ENCODE data around the gene MAP2K7. TPM values are rescaled to one million over a fixed set of nuclear protein-coding genes. Genes with fewer than 3 reads are reported as not detected.
"Not testable (repeated sequence)": the region's sequence is repeated elsewhere in the genome, so short reads cannot be mapped to it uniquely, and the experiment has no call there.

Gene MAP2K7
- total RNA-seq, 1 donor from 2014 or later = 28.6 TPM

DNA sequence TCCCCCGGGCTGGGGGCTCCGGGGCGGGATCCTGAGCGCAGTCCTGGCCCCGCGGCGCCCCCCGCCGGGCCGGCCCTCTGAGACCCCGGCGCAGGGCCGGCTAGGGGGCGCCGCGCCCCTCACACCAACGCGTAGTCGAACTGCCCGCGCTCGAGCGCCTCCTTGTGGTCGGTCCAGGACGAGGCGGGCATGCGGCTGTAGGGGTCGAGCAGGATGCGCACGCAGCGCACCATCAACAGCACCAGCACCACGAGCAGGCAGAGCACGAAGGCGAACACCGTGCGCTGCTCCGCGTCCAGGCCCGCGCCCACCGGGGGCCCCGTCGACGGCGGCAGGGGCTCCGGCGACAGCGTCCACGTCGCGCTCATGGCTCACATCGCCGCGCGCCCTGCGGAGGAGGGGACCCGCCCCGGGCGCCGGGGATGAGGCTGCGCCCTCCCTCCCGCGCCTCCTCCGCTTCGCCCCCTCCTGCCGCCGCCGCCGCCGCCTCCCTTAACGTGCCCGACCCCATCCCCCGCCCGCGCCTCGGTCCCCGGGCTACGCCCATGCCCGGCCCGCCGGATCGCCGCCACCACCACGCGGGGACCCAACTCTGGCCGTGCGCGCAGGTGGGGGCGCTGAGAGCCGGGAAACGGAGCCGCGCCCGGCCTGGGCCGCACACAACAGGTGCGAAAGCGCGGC, 21.6 kb downstream of the MAP2K7 start:
- no peak for DNase-seq (ENCODE audit: low spot score)
- intact Hi-C loops (cut with DNase I) = no loop called here

GRCh38 chr19:7926021-7926726, 22.5 kb downstream of the MAP2K7 start, which contains the start of gene CTXN1:
CTXN1 (minus strand) TSS chr19:7926135; CDS start chr19:7925538, 597 bp downstream.
- DNase-seq (ENCODE audit: low spot score) = peak; percentile 85
- intact Hi-C loops (cut with DNase I) = no loop called here

- no peak for DNase-seq (ENCODE audit: low spot score)
- intact Hi-C loops (cut with DNase I) = no loop called here
These were observed 23.3 kb downstream of the MAP2K7 start for GRCh38 chr19:7926727-7927604.

DNA sequence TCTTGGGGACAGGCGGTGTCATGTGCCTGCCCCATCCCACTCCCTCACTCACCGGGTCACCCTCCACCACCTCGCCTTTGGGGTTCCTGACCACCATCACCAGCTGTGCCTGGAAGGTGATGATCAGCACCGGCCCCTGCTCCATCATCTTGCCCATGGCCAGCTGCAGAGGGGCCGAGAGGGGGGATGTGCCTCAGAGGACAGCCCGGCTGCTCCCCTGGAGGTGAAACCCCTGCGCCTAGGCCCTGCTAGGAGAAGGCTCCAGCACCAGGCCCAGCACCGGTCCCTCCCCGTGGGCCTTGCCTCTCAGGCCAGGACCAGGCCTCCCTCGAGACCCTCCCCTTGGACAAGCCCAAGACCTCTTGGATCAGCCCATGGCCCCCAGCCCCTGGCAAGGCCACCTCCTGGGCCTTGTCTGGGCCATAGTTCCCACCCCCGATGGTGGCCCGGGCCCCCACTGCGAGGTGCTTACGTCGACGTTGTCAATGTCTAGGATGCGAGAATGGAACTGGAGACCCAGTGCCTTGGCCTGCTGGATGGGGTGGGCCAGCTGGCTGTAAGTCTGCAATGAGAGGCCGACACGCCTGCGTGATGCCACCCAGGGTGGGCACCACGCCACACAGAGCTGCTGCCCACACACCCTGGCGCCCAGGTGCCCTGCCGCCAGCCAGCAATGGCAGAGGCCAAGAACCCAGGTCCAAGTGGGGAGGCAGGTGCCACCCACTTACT, 24.1 kb downstream of the MAP2K7 start:
- DNase-seq (ENCODE audit: low spot score) = no peak
- intact Hi-C loops (cut with DNase I) = no loop called here

DNA sequence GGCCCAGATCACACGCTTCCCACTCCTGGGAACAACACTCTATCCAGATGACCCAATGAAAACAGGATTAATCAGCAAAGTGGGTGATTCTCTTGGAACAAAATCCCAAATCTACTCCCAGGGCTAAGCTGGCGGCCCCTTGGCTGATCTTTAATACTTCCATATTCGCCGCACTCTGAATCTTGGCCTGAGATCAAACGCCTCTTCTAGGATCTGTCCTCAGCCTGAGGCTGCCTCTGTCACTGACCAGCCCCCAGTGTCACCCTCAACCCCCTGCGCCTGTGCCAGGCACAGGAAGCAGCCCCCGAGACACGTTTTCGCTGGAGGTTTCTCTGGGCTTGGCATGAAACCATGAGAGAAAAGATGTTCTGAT, 24.6 kb downstream of the MAP2K7 start:
- no peak for DNase-seq (ENCODE audit: low spot score)
- intact Hi-C loops (cut with DNase I) = no loop called here

DNA sequence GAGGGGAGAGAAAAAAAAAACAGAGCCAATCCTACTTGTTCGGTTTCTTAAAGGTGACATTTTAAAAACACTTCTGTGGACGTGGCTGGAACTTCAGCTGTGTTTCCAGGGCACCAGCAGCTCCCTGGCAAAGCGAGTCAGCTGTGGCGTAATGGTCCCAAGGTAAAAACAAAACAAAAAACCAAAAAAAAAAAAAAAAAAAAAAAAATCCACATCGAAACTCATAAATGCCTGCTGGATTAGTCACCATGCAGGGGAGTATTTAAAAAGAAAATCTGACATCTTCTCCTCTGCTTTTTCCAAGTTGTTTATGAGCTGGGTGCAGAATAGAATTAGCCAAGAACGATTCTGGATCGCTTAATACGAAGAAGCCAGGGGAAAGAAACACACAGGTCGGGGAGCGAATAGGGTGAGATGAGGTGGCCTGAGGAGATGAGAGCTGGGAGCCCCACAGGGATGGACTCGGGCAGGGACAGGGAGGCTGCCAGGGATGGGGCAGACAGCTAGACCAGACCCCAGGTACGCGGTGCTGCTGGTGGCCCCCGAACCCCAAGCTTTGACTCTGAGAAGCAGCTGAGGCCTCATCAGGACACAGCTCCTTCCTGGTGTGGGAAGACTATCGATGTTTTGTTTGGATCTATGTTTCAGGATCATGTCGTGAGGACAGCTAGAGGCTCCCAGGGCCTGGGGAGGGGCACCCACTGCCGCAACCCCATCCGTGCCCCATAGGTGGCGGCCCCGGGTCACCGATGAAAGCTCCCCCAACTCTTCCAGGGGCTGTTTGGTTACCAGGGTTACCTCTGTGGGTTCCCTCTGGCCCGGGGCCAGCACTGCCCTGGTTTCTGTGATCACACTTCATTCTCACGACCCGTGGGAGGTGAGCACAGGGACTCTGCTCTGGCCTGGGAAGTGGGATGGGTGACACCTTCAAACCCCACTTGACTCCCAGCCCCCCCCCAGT, 25.3 kb downstream of the MAP2K7 start:
- intact Hi-C loops (cut with DNase I) = no loop called here
- no peak for DNase-seq (ENCODE audit: low spot score)

- DNase-seq (ENCODE audit: low spot score); intact Hi-C loops (cut with DNase I): not testable (repeated sequence)
These were observed 26.4 kb downstream of the MAP2K7 start for GRCh38 chr19:7930030-7930429.

- intact Hi-C loops (cut with DNase I) = no loop called here
These were observed 27.1 kb downstream of the MAP2K7 start for GRCh38 chr19:7930765-7931164.

GRCh38 chr19:7931221-7932061, 27.8 kb downstream of the MAP2K7 start:
- DNase-seq (ENCODE audit: low spot score) = no peak
- intact Hi-C loops (cut with DNase I) = no loop called here

More at GRCh38 chr19:7930765-7931164, 27.1 kb downstream of the MAP2K7 start:
- no peak for DNase-seq (ENCODE audit: low spot score)

DNA sequence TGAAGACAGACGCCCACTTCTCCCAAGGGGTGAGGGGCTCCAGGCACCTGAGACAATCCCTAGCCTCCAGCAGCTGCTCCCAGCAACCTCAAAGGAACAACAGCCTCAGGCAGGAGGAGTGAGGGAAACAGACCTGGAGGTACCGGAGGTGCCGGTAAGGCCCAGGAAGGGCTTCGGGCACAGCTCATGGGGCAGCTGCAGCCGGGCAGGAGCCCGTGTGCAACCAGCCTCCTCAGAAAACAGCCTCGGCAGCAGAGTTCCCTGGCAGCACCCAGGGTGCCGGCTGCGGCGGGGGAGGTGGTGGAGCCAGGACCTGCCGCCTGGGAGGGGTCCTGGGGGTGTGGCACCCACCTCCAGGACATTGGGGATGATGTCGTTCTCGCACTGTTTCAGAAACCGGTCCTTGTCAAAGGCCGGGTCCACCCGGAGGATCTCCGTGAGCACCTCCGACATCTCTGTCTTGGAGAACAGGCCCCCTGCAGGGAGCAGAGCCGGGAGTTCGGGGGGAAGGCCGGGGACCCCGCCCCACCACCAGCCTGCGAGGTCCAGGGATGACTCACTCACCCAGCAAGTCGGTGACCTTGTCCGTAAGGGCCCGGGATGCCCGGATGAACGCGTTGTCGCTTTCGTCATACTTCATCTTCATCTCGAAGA, 28.7 kb downstream of the MAP2K7 start:
- intact Hi-C loops (cut with DNase I) = no loop called here
- DNase-seq (ENCODE audit: low spot score) = no peak

DNA sequence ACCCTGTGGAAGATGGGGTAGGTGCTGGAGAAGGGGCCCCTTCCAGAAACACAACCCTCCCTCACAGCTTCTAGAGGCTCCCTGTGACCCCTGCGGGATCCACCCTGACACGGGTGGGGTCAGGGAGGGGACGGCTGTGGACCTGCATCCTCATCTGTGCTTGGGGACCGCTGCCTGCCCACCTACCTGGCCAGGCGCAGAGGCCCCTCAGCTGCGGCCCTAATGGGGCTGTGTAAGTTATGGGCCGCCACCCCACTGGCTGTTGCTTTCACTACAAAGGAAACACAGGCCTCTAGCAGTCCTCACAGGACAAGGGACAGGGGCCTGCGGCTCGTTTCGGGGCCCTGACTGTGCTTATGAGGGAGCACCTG, 29.2 kb downstream of the MAP2K7 start:
- no peak for DNase-seq (ENCODE audit: low spot score)
- intact Hi-C loops (cut with DNase I) = no loop called here

GRCh38 chr19:7933411-7933810, 29.7 kb downstream of the MAP2K7 start:
- no peak for DNase-seq (ENCODE audit: low spot score)
- intact Hi-C loops (cut with DNase I) = no loop called here

GRCh38 chr19:7933828-7934725, 30.4 kb downstream of the MAP2K7 start:
- no peak for DNase-seq (ENCODE audit: low spot score)
- intact Hi-C loops (cut with DNase I) = no loop called here

GRCh38 chr19:7934766-7935165, 31.1 kb downstream of the MAP2K7 start:
- intact Hi-C loops (cut with DNase I) = no loop called here
- DNase-seq (ENCODE audit: low spot score) = no peak

DNA sequence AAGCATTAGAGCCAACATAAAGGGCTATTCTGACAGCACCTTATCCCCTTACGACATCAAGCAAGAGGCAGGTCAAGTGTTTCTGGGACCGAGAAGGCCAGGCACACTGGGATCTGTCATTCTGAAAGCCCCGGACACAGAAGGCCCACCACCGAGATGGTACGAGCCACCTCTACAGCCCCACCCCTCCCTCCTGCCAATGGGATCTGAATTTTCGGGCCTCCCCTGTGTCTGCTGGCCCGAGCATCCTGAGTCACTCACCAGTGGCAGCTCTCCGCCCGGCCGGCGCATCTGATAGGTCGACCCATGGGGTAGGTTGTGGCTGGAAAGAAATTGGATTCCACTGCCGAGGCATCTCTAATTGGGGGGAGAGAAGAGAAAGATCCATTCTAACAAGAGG, 37.2 kb downstream of the MAP2K7 start:
- no peak for DNase-seq (ENCODE audit: low spot score)
- intact Hi-C loops (cut with DNase I) = loop anchor here (10.0 kb wide), 1 partner anchor 214 kb away; no protein-coding TSS in a partner anchor

Measured in cardiac septum (tissue), 1 donor.